CD4-positive, alpha-beta memory T cell (primary cell): ENCODE measurements around the gene BLVRA. TPM values are rescaled to one million over a fixed set of nuclear protein-coding genes. Genes with fewer than 3 reads are reported as not detected.
"Not testable (repeated sequence)": the region's sequence is repeated elsewhere in the genome, so short reads cannot be mapped to it uniquely, and the experiment has no call there.

Source experiments
- CTCF ChIA-PET: fragments of 350-600 bp; sonication (Branson Sonifier 250); formaldehyde crosslinking; loops from one replicate; lab custom pipeline; 2021; ENCODE audit warnings: inconsistent platforms; ENCODE audit not compliant: partially characterized antibody; lab: Charles Lee
- POLR2A ChIA-PET: fragments of 350-600 bp; sonication (Branson Sonifier 250); formaldehyde crosslinking; loops from one replicate; lab custom pipeline; 2021; ENCODE audit not compliant: partially characterized antibody; lab: Charles Lee
- DNase-seq, 5 donors: peaks; one replicate each; pipeline versions ENCODE4 v3.0.0 to v3.0.0-alpha.2; 2020 to 2022; ENCODE audit warnings: mixed read lengths in 1 of 5
- H3K27ac ChIP-seq: one replicate; pipeline ENCODE4 v1.7.0; 2013; ENCODE audit warnings: low read depth, low read length
- H3K27me3 ChIP-seq: 2 replicates; pipeline ENCODE4 v1.7.0; 2013; ENCODE audit warnings: mild to moderate bottlenecking, low read length, moderate library complexity; ENCODE audit not compliant: insufficient read depth
- H3K36me3 ChIP-seq: 2 replicates; pipeline ENCODE4 v1.7.0; 2013; ENCODE audit warnings: mild to moderate bottlenecking, low read length, moderate library complexity; ENCODE audit not compliant: insufficient read depth
- H3K4me1 ChIP-seq: 2 replicates; pipeline ENCODE4 v1.7.0; 2013; ENCODE audit warnings: mild to moderate bottlenecking, low read length, moderate library complexity; ENCODE audit not compliant: insufficient read depth
- H3K4me3 ChIP-seq, 2 donors: one replicate each; pipeline ENCODE4 v1.7.0; 2013; ENCODE audit warnings: low read length in 2 of 2, mild to moderate bottlenecking in 1 of 2
- H3K9me3 ChIP-seq, 2 donors: one replicate each; pipeline ENCODE4 v1.7.0; 2013; ENCODE audit warnings: low read length in 2 of 2, control low read depth in 1 of 2; ENCODE audit not compliant: control insufficient read depth in 1 of 2
- H3K27ac Mint-ChIP-seq, 7 donors: one replicate each; pipeline ENCODE4 v1.8.0; 2020 to 2021; ENCODE audit warnings: mixed read lengths in 7 of 7, mild to moderate bottlenecking in 6 of 7, inconsistent platforms in 3 of 7, moderate library complexity in 3 of 7
- H3K27me3 Mint-ChIP-seq, 2 donors: one replicate each; pipeline ENCODE4 v1.8.0; 2020 to 2021; ENCODE audit warnings: mixed read lengths in 2 of 2
- H3K36me3 Mint-ChIP-seq, 2 donors: one replicate each; pipeline ENCODE4 v1.8.0; 2020 to 2021; ENCODE audit warnings: mixed read lengths in 2 of 2, inconsistent platforms in 1 of 2, mild to moderate bottlenecking in 1 of 2
- H3K4me1 Mint-ChIP-seq, 4 donors: one replicate each; pipeline ENCODE4 v1.8.0; 2020 to 2021; ENCODE audit warnings: mixed read lengths in 4 of 4, mild to moderate bottlenecking in 1 of 4
- H3K4me3 Mint-ChIP-seq, 8 donors: one replicate each; pipeline ENCODE4 v1.8.0; 2020 to 2021; ENCODE audit warnings: mixed read lengths in 8 of 8, mild to moderate bottlenecking in 7 of 8, moderate library complexity in 6 of 8, inconsistent platforms in 3 of 8
- H3K9me3 Mint-ChIP-seq, 8 donors: one replicate each; pipeline ENCODE4 v1.8.0; 2020 to 2021; ENCODE audit warnings: mixed read lengths in 8 of 8, mild to moderate bottlenecking in 5 of 8, inconsistent platforms in 3 of 8, moderate library complexity in 1 of 8
- intact Hi-C: fragments of 100-400 bp; cut with micrococcal nuclease; formaldehyde crosslinking; loops from one replicate; pipeline ENCODE4 v1.15.1; 2023
- polyA plus RNA-seq, 2 donors: library from polyadenylated mRNA; unstranded; fragments of 300-500 nt; fragmentation: Illumina TruSeq; gene quantifications; one replicate each; pipeline ENCODE4 v1.2.3, GENCODE V29; 2021
- total RNA-seq, 2 experiments: library from RNA; stranded (reverse); gene quantifications; one replicate each; pipeline ENCODE4 v1.2.3, GENCODE V29; 2021

BLVRA gene
- total and polyA plus RNA-seq, 4 experiments from 2014 or later, result 18.1 to 105 (median 45.7) TPM

- Histone ChIP-seq H3K36me3 (peaks cover 12% of the 10 kb centered on the region), H3K4me1 (peaks cover 11% of the 10 kb centered on the region)
- H3K4me3 Mint-ChIP-seq, H3K9me3 ChIP-seq, H3K27me3 Mint-ChIP-seq, H3K9me3 Mint-ChIP-seq, H3K4me3 ChIP-seq, H3K27ac Mint-ChIP-seq, DNase-seq, H3K27me3 ChIP-seq, CTCF ChIA-PET, POLR2A ChIA-PET, H3K27ac ChIP-seq: not testable (repeated sequence)
- intact Hi-C loops, result loop anchor here (5.0 kb wide), 1 partner anchor 48 kb away; the partner anchor contains the start of gene COA1
- H3K36me3 Mint-ChIP-seq, result peaks cover 23 to 27% of the 10 kb centered on the region in 2 donors
- H3K4me1 Mint-ChIP-seq, result peaks cover 8 to 33% (median 10%) of the 10 kb centered on the region in 4 donors
Measured at GRCh38 chr7:43775255-43775654, 16.8 kb downstream of the BLVRA start.

- H3K4me3 ChIP-seq, H3K27ac ChIP-seq, H3K9me3 ChIP-seq, H3K27me3 ChIP-seq, H3K27me3 Mint-ChIP-seq, POLR2A ChIA-PET, H3K9me3 Mint-ChIP-seq, H3K36me3 ChIP-seq: not testable (repeated sequence)
- DNase-seq, result peak in 4 of 5 donors; percentile 17 to 36 (median 27)
- intact Hi-C loops, result loop anchor here (5.0 kb wide), 1 partner anchor 51 kb away; the partner anchor contains the start of gene COA1
- peak overlapping the region in 6 of 8 donors; percentile 44 to 62 (median 57) for H3K4me3 Mint-ChIP-seq
- CTCF ChIA-PET, result interaction anchor here (1.5 kb wide), 1 partner anchor 60 kb away, joined by 3 read pairs; no protein-coding TSS in a partner anchor
- peaks cover 13 to 33% (median 24%) of the 10 kb centered on the region in 4 donors for H3K4me1 Mint-ChIP-seq
- peaks cover 14 to 26% of the 10 kb centered on the region in 2 donors for H3K36me3 Mint-ChIP-seq
- peaks cover 14% of the 10 kb centered on the region for H3K4me1 ChIP-seq
- H3K27ac Mint-ChIP-seq, result peak overlapping the region in 6 of 7 donors; percentile 18 to 75 (median 44)
Measured at GRCh38 chr7:43778293-43779044, 20.0 kb downstream of the BLVRA start.

GRCh38 chr7:43779045-43779812 is 20.7 kb downstream of the BLVRA start:
- peak overlapping the region; percentile 22 to 62 (median 57) for H3K4me3 Mint-ChIP-seq
- DNase-seq, result no peak
- no peaks in the 10 kb centered on the region for H3K9me3 ChIP-seq
- no peaks in the 10 kb centered on the region for H3K27me3 Mint-ChIP-seq
- peaks cover 0 to 5% (median 0%) of the 10 kb centered on the region in 8 donors for H3K9me3 Mint-ChIP-seq
- ChIA-PET CTCF (interaction anchor here (1.2 to 1.7 kb wide), 3 partner anchors 50 to 197 kb away, joined by 3 to 6 read pairs (median 3); partner anchors contain the start of genes COA1 and STK17A), POLR2A (interaction anchor here (1.1 kb wide), 1 partner anchor 20 kb away, joined by 3 read pairs; the partner anchor contains the start of gene BLVRA)
- no peak overlapping the region for H3K4me3 ChIP-seq
- H3K4me1 Mint-ChIP-seq, result peaks cover 14 to 37% (median 32%) of the 10 kb centered on the region in 4 donors
- peaks cover 21% of the 10 kb centered on the region for H3K4me1 ChIP-seq
- intact Hi-C loops, result loop anchor here (5.0 kb wide), 1 partner anchor 52 kb away; the partner anchor contains the start of gene COA1
- no peaks in the 10 kb centered on the region for H3K27me3 ChIP-seq
- H3K36me3 Mint-ChIP-seq, result peaks cover 12 to 31% of the 10 kb centered on the region in 2 donors
- H3K27ac Mint-ChIP-seq, result peak overlapping the region in 3 of 7 donors; percentile 18 to 57 (median 46)
- H3K27ac ChIP-seq, result no peak overlapping the region
- H3K36me3 ChIP-seq, result no peaks in the 10 kb centered on the region

GRCh38 chr7:43781726-43782607 is 23.5 kb downstream of the BLVRA start:
- ChIA-PET POLR2A (interaction anchor here (0.9 to 1.5 kb wide), 2 partner anchors 24 to 199 kb away, joined by 3 to 4 read pairs; partner anchors contain the start of genes BLVRA and STK17A), CTCF (interaction anchor here (0.9 to 1.4 kb wide), 2 partner anchors 21 to 25 kb away, joined by 3 to 5 read pairs; no protein-coding TSS in a partner anchor)
- peaks cover 32% of the 10 kb centered on the region for H3K4me1 ChIP-seq
- H3K4me3 ChIP-seq, result no peak overlapping the region
- H3K4me1 Mint-ChIP-seq, result peaks cover 22 to 53% (median 38%) of the 10 kb centered on the region in 4 donors
- DNase-seq, result no peak
- no peaks in the 10 kb centered on the region for H3K27me3 Mint-ChIP-seq
- H3K27ac ChIP-seq, result no peak overlapping the region
- no peaks in the 10 kb centered on the region for H3K36me3 ChIP-seq
- H3K27me3 ChIP-seq, result no peaks in the 10 kb centered on the region
- intact Hi-C loops, result no loop called here
- peak overlapping the region in 4 of 7 donors; percentile 38 to 70 (median 58) for H3K27ac Mint-ChIP-seq
- peak overlapping the region in 1 of 8 donors; percentile 13 for H3K4me3 Mint-ChIP-seq
- H3K9me3 ChIP-seq, result no peaks in the 10 kb centered on the region
- H3K9me3 Mint-ChIP-seq, result peaks cover 0 to 3% (median 0%) of the 10 kb centered on the region in 8 donors
- peaks cover 13 to 38% of the 10 kb centered on the region in 2 donors for H3K36me3 Mint-ChIP-seq

GRCh38 chr7:43782768-43783555 is 24.5 kb downstream of the BLVRA start:
- H3K9me3 ChIP-seq, result no peaks in the 10 kb centered on the region
- H3K36me3 ChIP-seq, result peaks cover 2% of the 10 kb centered on the region
- ChIA-PET CTCF (interaction anchor here (1.4 kb wide), 1 partner anchor 26 kb away, joined by 5 read pairs; no protein-coding TSS in a partner anchor), POLR2A (interaction anchor here (0.9 to 1.5 kb wide), 2 partner anchors 25 to 200 kb away, joined by 3 to 4 read pairs; partner anchors contain the start of genes BLVRA and STK17A)
- no peaks in the 10 kb centered on the region for H3K27me3 ChIP-seq
- peaks cover 0 to 2% (median 0%) of the 10 kb centered on the region in 8 donors for H3K9me3 Mint-ChIP-seq
- no peak overlapping the region for H3K27ac ChIP-seq
- peaks cover 32% of the 10 kb centered on the region for H3K4me1 ChIP-seq
- no peaks in the 10 kb centered on the region for H3K27me3 Mint-ChIP-seq
- H3K4me3 Mint-ChIP-seq, result no peak overlapping the region
- peaks cover 19 to 42% of the 10 kb centered on the region in 2 donors for H3K36me3 Mint-ChIP-seq
- DNase-seq, result no peak
- intact Hi-C loops, result no loop called here
- H3K4me1 Mint-ChIP-seq, result peaks cover 20 to 53% (median 35%) of the 10 kb centered on the region in 4 donors
- peak overlapping the region in 4 of 7 donors; percentile 38 to 70 (median 46) for H3K27ac Mint-ChIP-seq
- H3K4me3 ChIP-seq, result no peak overlapping the region
